Natural killer cell (primary cell): ENCODE data around the gene COL23A1. TPM values are rescaled to one million over a fixed set of nuclear protein-coding genes. Genes with fewer than 3 reads are reported as not detected.
"Not testable (repeated sequence)": the region's sequence is repeated elsewhere in the genome, so short reads cannot be mapped to it uniquely, and the experiment has no call there.

Source experiments
- ATAC-seq, 3 donors: fragments of 150-1000 bp in 2 of 3; fragments of 200-7000 bp in 1 of 3; cut with Tn5 transposase; 1 replicate in 1 of 3; 2 replicates in 2 of 3; pipeline ENCODE4 v1.10.0; 2021; ENCODE audit warnings: mild to moderate bottlenecking in 2 of 3, moderate library complexity in 2 of 3
- DNase-seq, 2 donors: peaks; one replicate each; pipeline versions ENCODE4 v3.0.0 to v3.0.0-alpha.2; 2013 to 2021; ENCODE audit warnings: mixed read lengths in 1 of 2
- H3K27ac ChIP-seq: one replicate; pipeline ENCODE4 v1.5.1; 2013; ENCODE audit warnings: mild to moderate bottlenecking, low read length
- H3K27me3 ChIP-seq: one replicate; pipeline ENCODE4 v1.6.1; 2013; ENCODE audit warnings: low read length; ENCODE audit not compliant: control insufficient read depth, insufficient read depth
- H3K36me3 ChIP-seq: one replicate; pipeline ENCODE4 v1.6.1; 2013; ENCODE audit warnings: low read length; ENCODE audit not compliant: control insufficient read depth, insufficient read depth
- H3K4me1 ChIP-seq: one replicate; pipeline ENCODE4 v1.6.1; 2013; ENCODE audit warnings: low read length; ENCODE audit not compliant: control insufficient read depth, insufficient read depth
- H3K4me3 ChIP-seq: one replicate; pipeline ENCODE4 v1.5.1; 2013; ENCODE audit warnings: low read length
- H3K9me3 ChIP-seq: one replicate; pipeline ENCODE4 v1.6.1; 2013; ENCODE audit warnings: low read length; ENCODE audit not compliant: control insufficient read depth, insufficient read depth
- H3K27ac Mint-ChIP-seq, 2 donors: one replicate each; pipeline ENCODE4 v1.8.0; 2022; ENCODE audit warnings: mild to moderate bottlenecking in 2 of 2, mixed read lengths in 2 of 2, moderate library complexity in 1 of 2
- H3K27me3 Mint-ChIP-seq, 2 donors: one replicate each; pipeline ENCODE4 v1.8.0; 2022; ENCODE audit warnings: low read depth in 2 of 2, mixed read lengths in 2 of 2
- H3K36me3 Mint-ChIP-seq: one replicate; pipeline ENCODE4 v1.8.0; 2022; ENCODE audit warnings: mixed read lengths
- H3K4me1 Mint-ChIP-seq, 2 donors: one replicate each; pipeline ENCODE4 v1.8.0; 2022; ENCODE audit warnings: mixed read lengths in 2 of 2
- H3K4me3 Mint-ChIP-seq: one replicate; pipeline ENCODE4 v1.8.0; 2022; ENCODE audit warnings: mild to moderate bottlenecking, moderate library complexity, mixed read lengths
- H3K9me3 Mint-ChIP-seq, 2 donors: one replicate each; pipeline ENCODE4 v1.8.0; 2022; ENCODE audit warnings: mixed read lengths in 2 of 2
- CTCF ChIP-seq: fragments of 200-600 bp; IDR thresholded peaks from one replicate; pipeline ENCODE4 v1.8.0; 2022; ENCODE audit warnings: antibody characterized with exemption
- WGBS: methylation state at CpG from one replicate; pipeline ENCODE4 v1.1.7; 2013; ENCODE audit warnings: missing lambda C conversion rate; ENCODE audit not compliant: insufficient coverage; 5-methylcytosine and 5-hydroxymethylcytosine counted together
- intact Hi-C: fragments of 100-400 bp; cut with micrococcal nuclease; formaldehyde crosslinking; loops from one replicate; pipeline ENCODE4 v1.14.2; 2022
- total RNA-seq, 4 donors: library from RNA; stranded (reverse); fragments of 120-200 nt in 1 of 4; gene quantifications; one replicate each; pipeline versions ENCODE4 v1.2.3 to v1.2.4, GENCODE V29; 2013 to 2022

Gene COL23A1
- total RNA-seq, 3 donors from 2014 or later (not counting 1 experiment from before 2014, with no cell fraction given) = 0.15 TPM; not detected in 2

GRCh38 chr5:178488696-178489095 lies 101.5 kb downstream of the COL23A1 start:
- no peak for TF ChIP-seq CTCF
- Mint-ChIP-seq H3K4me1 (peaks cover 0 to 1% of the 10 kb centered on the region in 2 donors), H3K36me3 (no peaks in the 10 kb centered on the region), H3K27ac (no peak overlapping the region), H3K4me3 (no peak overlapping the region), H3K27me3 (peaks cover 0 to 10% of the 10 kb centered on the region in 2 donors), H3K9me3 (no peaks in the 10 kb centered on the region)
- Histone ChIP-seq H3K27ac (no peak overlapping the region), H3K36me3 (no peaks in the 10 kb centered on the region), H3K4me3 (no peak overlapping the region), H3K9me3 (peaks cover 2% of the 10 kb centered on the region), H3K27me3 (no peaks in the 10 kb centered on the region), H3K4me1 (no peaks in the 10 kb centered on the region)
- WGBS = 70% methylated on average over 7 of the region's 8 CpGs
- intact Hi-C loops = no loop called here
- no peak for DNase-seq
- ATAC-seq = no peak

- Mint-ChIP-seq H3K9me3 (no peaks in the 10 kb centered on the region), H3K36me3 (no peaks in the 10 kb centered on the region), H3K4me3 (no peak overlapping the region), H3K4me1 (peaks cover 0 to 5% of the 10 kb centered on the region in 2 donors), H3K27ac (no peak overlapping the region), H3K27me3 (peaks cover 0 to 10% of the 10 kb centered on the region in 2 donors)
- no peak overlapping the region for H3K4me3 ChIP-seq
- ATAC-seq (no peak), DNase-seq (no peak)
- no peaks in the 10 kb centered on the region for H3K27me3 ChIP-seq
- peaks cover 2% of the 10 kb centered on the region for H3K9me3 ChIP-seq
- H3K27ac ChIP-seq = no peak overlapping the region
- intact Hi-C loops = no loop called here
- no peak for TF ChIP-seq CTCF
- H3K4me1 ChIP-seq = no peaks in the 10 kb centered on the region
- no peaks in the 10 kb centered on the region for H3K36me3 ChIP-seq
- WGBS = 97% methylated on average over 9 of the region's 9 CpGs
These were observed 102.1 kb downstream of the COL23A1 start for GRCh38 chr5:178487911-178488600.

GRCh38 chr5:178486878-178487512 lies 103.2 kb downstream of the COL23A1 start:
- ATAC-seq, H3K27ac Mint-ChIP-seq, H3K4me3 ChIP-seq, H3K9me3 ChIP-seq, DNase-seq, H3K27ac ChIP-seq, intact Hi-C loops, H3K4me1 Mint-ChIP-seq, H3K9me3 Mint-ChIP-seq, H3K36me3 Mint-ChIP-seq, H3K36me3 ChIP-seq, H3K4me1 ChIP-seq, H3K4me3 Mint-ChIP-seq, H3K27me3 ChIP-seq: not testable (repeated sequence)
- H3K27me3 Mint-ChIP-seq = peaks cover 0 to 10% of the 10 kb centered on the region in 2 donors
- WGBS = 81% methylated on average over 10 of the region's 10 CpGs

- Histone ChIP-seq H3K4me3 (no peak overlapping the region), H3K27me3 (no peaks in the 10 kb centered on the region), H3K9me3 (peaks cover 2% of the 10 kb centered on the region), H3K27ac (no peak overlapping the region), H3K36me3 (no peaks in the 10 kb centered on the region), H3K4me1 (no peaks in the 10 kb centered on the region)
- no peak for ATAC-seq
- Mint-ChIP-seq H3K4me3 (no peak overlapping the region), H3K9me3 (no peaks in the 10 kb centered on the region), H3K4me1 (peaks cover 0 to 5% of the 10 kb centered on the region in 2 donors), H3K27me3 (peaks cover 0 to 12% of the 10 kb centered on the region in 2 donors), H3K36me3 (no peaks in the 10 kb centered on the region), H3K27ac (no peak overlapping the region)
- intact Hi-C loops = no loop called here
- TF ChIP-seq CTCF = no peak
- 86% methylated on average over 17 of the region's 17 CpGs for WGBS
- no peak for DNase-seq
These were observed 104.0 kb downstream of the COL23A1 start for GRCh38 chr5:178486239-178486641.
